Hematopoietic multipotent progenitor cell treated with erythropoietin and hydrocortisone succinate and interleukin-3 and kit ligand, for 6 days (in vitro differentiated cells): ENCODE results near the gene CELF2.

ENCODE experiments used
- DNase-seq: peaks from one replicate; pipeline ENCODE4 v3.0.0-alpha.2; 2015

The CELF2 gene

DNA sequence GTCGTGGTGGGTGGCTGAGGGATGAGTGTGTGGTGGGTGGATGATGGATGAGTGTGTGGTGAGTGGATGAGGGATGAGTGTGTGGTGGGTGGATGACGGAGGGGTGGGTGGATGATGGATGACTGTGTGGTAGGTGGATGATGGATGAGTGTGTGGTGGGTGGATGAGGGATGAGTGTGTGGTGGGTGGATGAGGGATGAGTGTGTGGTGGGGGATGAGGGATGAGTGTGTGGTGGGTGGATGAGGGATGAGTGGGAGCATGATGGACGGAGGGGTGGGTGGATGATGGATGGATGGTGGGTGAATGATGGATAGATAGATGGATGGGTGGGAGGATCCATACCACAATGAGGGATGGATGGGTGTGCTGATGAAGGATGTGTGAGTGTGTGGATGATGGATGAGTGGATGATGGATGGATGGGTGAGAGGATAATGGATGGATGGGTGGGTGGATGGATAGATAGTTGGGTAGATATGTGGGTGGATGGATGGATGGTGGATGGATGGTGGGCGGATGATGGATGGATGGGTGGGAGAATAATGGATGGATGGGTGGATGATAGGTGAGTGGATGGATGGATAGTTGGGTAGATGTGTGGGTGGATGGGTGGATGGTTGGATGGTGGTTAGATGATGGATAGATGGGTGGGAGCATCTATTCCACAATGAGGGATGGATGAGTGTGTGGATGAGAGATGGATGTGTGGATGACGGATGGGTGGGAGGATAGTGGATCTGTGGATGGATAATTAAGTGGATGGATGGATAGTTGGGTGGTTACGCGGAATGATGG, 266.8 kb downstream of the CELF2 start:
- DNase-seq = no peak

DNA sequence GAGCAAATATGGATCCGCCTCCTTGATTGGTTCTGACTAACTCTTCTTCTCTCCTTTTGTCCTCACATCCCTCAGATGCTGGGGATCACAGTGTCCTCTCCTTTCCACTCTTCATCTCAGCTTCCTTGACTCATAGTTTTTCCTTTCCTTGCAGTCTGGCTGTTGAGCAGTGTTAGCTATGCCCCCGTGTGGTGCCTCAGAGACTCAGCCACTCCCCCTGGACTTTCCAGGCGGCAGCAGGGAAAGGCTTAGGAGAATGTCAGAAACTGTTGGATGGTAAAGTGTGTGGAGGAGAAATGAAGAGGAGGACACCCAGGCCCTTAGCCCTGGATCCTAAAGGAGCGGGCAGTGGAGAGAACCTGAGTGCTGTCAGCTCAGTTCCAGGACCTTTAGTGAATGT, 267.5 kb downstream of the CELF2 start:
- DNase-seq = no peak

DNA sequence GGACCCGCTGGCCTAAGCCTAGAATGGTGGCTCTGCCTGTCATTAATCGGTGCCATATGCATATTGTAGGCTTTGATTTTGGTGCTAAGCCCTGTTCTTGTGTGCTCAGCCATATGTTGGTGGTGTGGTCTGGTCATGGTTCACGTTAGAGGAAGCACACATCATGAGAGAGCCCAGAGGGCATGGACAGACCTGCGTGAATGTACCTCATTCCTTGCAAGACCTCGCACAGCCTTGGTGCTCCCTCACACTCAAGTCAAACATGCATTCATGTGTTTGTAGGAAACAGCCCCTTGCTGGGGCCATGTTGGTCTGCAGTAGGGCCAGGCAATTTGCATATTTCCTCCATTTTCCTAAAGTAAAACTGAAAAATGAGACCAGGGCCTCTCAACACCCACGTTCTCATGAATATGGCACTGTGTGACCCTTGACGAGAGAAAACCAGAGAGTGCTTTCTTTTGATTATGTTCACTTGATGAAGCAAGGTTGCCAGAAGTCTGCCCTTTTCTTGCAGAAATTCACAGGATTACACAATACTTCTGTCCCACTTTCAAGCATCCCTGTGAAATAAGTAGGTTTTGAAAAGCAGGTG, 268.7 kb downstream of the CELF2 start:
- no peak for DNase-seq

DNA sequence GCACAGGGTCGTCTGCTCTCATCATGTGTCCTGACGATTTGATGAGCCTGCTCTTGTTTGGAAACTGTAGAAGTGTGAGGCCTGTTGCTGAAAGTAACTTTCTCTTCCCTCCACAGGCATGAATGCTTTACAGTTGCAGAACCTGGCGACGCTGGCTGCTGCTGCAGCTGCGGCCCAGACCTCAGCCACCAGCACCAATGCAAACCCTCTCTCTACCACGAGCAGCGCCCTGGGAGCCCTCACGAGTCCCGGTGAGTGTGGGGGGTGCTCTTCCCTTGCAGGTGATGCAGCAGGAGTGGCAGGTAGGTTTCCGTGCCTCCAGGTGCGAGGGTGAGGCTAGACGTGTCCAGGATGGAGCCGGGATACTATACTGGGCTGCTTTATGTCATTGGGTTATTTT, 270.6 kb downstream of the CELF2 start:
- no peak for DNase-seq

DNA sequence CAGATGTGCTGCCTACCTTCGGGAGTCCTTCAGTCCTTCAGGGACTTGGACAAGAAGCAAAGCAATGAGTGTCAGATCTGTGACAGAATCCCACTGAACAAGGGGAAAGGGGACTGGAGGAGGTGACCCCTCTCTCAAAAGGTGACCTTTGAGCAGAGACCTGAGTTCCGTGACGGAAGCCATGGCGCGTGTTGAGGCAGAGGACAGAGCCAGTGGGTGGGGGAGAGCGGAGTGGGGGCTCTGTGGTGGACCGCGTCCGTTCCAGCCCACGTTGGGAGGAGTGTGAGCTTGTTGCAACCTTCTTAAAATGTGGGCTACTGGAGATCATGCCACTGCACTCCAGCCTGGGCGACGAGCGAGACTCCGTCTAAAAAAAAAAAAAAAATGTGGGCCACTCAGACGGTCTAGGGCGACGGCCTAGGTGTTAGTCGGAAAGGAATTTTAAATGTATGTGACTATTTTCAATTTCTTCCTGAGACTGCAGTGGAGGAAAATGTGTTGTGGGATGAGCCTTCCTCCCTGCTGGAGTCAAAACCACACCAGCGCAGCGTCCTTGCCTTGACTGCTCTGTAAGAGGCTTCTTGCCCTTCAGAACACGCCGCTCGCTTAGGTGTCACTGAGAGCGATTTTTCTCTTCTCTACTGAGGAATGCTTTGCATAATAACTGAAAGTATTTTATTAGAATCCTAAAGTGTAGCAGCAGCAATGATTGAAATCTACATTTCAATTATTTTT, 272.7 kb downstream of the CELF2 start:
- DNase-seq = no peak

DNA sequence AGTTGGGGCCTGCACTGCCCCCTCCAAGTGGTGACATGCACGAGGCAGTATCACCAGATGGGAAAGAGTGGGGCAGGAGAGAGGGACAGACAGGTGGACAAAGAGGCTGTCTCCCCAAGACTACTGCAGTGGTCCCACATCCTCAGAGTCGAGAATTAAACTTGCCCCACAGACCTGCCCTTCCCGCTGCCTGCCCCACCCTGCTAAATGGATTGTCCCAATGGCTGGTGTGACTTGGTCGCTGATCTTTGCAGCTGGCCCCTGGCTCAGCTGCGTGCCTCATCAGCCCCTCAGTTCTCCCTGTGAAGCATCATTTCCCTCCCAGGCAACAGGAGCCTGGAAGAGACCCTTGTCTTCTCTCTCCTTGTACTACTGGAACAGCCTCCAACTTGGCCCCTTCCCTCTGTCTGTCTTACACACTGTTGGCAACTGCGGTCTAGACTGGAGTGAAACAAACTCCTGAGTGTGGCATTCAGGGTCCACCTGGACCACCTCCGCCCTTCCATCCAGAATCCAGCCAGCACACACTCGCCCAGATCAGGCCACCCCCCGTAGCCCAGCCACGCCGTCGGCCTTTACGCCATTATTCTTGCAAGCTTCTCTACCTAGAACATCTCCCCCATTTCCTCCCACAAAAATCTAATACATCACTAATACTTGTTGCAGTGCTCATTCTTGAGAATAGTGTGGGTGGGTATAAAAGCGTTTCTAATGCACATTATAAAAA, 275.1 kb downstream of the CELF2 start:
- DNase-seq = no peak

DNA sequence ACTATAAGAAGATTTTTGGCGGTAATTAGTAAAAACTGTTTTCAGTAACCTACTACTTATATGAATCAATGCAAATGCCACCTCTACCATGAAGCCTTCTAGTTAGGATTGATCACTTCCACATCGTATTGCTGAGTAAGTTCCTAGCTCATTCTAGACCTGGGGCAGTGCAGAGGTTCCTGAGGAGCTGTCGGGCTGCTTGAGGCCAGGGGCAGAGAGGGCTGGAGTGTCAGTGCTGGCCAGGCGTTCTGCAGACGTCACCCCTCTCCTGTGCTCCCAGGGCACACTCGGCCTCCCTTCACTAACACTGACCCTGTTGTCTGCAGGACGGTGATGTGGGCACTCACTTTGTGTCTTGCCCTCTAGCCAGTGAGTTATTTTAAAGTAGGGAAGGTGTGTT, 275.7 kb downstream of the CELF2 start:
- DNase-seq = no peak

DNA sequence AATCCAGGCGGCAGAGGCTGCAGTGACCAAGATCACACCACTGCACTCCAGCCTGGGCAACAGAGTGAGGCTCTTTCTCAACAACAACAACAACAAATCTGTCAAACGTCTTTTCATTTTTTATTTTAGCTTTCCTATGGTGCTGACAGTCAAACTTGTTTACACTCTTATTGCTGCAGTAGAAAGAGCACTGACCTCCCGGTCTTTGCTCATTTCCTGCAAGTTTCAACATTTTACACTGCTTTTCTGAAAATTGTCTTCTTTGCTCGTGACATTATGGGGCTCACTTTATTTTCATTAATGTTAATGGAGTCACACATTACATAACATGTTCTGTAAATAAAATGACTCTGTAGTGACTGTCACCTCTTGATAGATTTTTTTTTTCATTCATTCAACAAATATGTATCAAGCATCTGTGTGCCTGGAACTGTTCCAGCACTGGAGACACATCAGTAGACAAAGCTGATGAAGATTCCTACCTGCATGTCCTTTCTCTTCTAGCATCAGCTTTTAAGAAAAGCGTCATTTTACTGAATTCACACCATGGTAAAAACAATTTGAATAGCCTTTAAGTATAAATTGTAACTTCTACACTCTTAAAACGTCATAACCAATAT, 277.3 kb downstream of the CELF2 start:
- DNase-seq = no peak

DNA sequence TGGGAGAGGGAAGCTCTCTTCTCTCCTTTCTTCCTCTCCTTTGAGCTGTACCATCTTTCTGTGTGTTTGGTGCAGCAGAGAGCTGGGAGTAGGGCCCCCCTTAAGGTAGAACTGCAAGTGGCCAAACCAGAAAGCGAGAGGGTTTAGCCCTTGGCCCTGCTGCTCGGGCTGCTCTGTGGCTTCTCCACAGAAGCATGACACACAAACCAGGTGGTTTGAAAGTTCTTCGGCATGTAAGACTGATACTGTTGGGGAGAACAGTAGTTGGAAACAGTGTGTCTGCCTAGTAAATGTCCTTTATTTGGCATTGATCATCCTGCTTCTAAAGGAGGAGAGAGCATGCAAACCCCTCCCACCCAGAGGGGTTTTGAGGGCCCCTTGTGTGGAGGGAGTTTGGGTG, 277.8 kb downstream of the CELF2 start:
- DNase-seq = no peak

DNA sequence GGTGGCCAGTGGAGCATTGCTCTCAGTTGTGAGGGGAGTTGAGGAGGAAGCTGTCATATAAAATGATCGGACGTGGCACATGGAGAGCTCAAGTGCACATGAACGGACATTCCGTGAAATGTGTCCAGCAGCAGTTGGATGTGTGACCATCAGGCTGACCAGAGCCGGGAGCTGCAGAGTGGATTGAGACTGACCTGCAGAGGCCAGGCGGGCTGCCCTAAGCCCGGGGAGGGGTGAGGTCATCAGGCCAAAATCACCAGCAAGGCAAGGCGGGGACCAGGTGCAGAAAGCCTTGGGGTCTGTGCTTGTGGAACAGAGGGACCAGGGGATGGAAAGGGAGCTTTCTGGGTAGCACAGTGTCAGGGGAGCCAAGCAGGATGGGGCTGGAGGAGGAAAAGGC, 279.5 kb downstream of the CELF2 start:
- no peak for DNase-seq

DNA sequence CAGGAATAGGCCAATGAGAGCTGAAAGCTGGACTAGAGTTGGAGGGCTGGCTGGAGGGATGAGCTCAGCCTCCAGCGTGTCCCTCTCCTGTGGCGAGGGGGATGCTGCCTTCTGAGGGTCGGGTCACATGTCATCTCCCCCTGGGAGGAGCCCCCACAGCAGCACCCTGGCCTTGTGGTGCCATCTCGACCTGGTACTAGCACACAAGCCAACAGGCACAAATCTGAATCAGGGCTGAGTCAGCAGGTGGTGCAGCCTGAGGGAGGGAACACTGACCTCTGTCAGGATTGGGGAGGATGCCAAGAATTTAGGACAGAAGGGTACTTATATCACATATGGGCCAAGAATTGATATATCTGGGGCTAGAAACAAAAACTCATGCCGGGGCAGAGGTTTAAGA, 280.4 kb downstream of the CELF2 start:
- DNase-seq = no peak

DNA sequence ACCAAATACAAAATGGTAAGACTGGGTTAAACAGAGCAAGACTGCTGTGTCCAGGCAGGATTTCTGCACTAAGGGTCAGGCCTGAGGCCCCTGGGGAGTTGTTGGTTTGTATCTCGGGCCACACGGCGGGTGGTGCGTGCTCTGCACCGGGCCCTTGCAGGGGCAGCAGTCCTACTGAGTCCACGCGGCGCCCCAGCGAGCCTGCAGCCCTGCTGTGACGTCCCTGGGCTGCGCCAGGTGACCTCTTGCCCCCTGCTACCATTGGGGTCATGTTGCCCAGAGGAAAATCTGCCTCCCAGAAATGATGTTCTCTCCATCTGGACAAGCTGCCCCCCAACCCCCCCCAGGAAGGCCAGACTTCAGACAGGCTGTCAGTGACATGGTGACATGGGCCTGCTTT, 281.5 kb downstream of the CELF2 start:
- DNase-seq = no peak

DNA sequence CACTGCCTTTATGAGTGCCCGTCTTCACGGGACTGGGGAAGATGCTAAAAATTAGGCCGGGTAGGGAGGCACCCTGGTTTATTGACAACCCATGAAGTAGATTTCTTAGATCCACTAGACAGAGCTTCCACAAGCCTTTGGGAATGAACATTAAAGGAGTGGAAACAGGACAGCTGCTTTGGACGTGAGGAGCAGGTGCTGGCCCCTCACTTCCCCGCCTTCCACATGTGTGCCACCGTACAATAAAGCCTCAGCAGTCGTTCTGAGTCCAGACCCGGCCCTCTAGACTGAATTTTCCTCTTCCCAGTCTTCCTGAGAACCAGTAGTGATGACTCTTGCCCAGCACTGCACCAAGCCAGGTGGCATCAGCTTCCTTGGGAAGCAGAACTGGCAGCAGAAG, 282.4 kb downstream of the CELF2 start:
- DNase-seq = no peak

DNA sequence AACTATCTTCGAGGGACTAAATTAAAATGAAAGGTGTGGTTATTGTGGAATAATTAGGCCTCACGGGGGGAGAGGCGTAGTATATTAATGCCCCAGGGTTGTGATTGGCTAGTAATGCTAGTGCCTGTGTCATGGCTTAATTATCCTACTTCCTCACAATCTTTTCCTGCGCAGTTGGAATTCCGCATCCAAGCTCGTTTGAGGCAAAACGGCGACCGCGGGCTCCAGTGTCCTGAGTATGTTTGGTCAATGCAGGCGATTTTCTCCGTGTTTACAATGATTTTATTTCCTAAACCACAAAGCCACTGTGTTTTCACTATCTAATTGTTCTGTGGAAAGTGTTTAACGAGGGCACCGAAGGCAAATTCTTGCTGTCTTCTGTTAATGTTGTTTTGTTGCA, 282.9 kb downstream of the CELF2 start:
- DNase-seq = no peak

DNA sequence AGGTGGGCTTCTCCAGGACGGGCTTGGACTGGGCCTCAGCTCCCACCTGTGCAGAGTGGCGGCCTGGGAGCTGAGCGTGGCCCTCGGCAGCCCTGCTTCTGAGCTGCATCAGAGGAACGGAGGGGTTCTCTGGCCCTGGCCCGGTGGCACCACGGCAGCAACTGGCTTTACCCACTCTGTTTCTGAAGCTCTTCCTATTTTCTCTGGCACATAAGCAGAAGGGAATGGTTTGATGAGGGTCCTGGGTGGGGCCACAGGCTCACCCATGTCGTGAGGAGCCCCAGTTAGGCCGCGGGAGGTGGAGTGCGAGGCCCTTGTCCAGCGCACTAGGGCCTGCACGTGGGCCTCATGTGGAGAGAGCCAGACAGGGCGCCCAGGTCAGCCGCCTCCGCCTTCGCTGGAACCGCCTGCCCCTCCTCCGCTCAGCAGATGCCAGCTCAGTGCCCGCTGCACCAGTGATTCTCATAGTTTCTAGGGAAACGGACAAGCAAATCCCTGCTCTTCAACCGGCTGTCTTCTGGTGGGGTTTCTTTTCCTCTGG, 284.0 kb downstream of the CELF2 start:
- DNase-seq = no peak

DNA sequence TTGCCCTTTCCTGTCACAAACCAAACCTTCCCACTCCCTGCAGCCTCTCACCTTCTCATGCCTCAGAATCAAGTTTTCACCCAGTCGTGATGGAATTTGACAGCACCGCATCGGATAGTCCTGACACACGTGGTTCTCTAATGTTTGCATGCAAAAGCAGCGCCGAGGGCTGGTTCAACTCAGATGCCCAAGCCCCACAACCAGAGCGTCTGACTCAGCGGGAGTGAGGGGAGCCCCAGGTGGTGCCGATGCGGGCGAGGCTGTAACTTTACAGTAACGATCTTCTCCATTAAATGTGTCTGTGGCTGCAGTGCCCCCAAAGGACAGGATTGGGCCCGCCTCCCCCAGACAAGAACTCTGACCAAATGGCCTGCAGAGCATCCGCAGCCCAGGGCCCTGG, 284.5 kb downstream of the CELF2 start:
- no peak for DNase-seq

DNA sequence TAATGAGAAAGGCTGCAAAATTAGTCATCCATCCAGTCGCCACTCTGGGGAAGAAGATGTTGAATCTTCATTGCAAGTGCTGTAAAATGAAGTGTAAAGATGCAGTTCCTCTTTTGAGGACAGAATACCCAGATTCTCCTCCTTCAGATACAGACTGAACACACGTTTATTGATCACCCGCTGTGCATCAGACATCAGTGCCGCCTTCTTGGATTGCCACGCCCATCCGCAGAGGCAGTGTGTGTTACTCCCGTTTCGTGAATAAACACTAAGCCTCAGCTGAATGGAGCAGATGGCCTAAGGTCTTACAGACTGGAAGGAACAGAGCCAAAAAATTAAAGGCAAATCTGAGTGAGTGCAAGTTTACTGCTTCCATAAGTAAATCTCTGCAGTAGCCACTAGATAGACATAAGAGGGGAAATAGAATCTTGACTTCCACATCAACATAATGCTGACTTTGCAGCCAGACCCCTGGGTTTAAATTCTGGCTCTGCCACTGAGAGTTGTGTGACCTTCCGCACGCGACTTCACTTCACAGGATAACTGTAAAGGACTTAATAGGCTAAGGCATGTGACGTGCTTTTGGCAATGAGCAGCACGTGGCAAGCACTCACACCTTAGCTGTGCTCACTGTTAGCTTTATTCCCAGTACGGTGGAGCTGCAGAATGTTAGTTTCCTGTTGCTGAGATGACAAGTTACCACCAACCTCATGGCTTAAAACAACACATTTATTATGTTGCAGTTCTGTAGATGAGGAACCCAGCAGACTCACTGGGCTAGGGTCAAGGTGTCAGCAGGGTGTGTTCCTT, 285.9 kb downstream of the CELF2 start:
- no peak for DNase-seq

DNA sequence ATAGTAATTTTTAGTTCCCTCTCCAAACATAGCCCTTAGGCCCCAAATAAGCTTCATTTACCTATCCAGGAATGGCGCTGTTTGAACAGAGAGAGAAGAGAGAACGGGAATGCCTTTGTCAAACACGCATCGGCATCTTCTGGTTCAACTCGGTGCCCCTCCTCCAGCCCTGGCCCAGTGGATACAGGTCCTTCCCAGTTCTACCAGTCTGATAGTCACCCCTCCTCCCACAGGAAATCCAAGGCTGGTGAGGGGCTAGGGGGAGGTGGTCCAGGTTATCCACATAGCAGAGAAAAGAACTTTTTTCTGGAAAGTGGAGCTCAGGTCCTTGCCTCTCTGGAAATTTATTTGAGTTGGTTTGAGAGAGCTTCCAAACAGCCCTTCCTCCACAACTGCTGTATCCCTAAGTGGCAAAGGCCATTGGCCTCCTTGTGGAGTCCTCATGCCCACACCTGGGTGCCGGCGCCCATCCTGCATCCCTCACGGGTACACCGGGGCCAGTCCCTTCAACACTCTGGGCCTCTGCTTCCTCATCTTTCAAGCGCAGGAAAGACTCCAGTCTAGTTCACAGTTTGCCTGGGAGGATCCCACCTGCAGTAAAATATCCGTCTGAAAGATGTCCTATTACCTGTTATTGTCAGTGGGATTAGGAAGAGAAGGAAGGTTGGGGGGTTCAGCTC, 287.4 kb downstream of the CELF2 start:
- no peak for DNase-seq

DNA sequence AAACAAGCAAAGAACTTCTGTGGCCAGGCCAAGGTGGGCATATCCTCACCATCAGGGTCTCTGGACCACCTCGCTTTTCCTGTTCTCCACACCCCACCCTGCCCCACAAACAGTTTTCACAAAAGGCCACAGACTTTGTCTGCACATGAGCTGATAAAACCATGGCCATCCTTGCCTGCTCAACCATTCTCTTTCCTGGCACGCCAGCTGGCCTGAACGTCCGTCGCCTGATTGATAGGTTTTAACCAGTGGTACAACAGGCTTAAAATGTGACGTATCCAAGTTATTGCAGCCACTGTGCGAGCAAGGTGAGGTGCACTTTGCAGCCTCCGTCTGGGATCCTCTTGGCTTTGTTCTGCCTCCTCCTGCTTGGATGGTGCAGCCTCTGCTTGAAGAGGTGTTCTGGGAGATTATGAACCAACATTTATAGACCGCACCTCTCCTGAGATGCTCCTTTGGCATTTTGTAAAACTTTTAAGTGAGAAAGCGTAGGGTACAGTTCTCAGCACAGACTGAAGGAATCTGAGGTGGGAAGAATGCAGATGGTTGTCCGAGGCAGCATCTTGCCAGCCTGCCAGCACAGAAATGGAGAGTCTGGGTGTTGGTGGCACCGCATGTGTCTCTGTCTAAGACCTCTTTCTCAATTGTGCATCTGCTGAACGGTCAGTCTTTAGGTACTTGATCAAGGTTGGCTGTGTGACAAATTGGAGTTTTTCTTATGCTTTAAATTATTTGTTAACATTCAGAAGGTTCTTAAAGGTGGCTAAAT, 288.3 kb downstream of the CELF2 start:
- no peak for DNase-seq

DNA sequence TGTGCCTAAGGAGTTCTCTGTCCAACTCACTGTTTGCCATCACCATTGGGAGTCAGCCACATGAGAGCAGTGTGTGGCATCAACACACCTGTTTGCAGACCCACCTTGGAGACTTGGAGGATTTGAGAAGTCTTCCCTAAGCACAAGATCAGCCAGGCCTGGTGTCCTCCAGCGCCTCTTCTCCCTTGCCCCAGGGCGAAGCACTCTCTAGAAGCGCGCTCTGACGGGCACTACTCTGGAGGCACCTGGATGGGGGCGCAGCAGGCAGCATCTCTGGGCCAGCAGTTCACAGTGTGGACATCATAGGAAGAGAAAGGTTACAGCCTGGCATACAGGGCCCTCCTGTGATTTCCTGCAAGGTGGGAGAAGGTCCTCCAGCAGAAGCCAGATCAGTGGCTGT, 289.3 kb downstream of the CELF2 start:
- no peak for DNase-seq

DNA sequence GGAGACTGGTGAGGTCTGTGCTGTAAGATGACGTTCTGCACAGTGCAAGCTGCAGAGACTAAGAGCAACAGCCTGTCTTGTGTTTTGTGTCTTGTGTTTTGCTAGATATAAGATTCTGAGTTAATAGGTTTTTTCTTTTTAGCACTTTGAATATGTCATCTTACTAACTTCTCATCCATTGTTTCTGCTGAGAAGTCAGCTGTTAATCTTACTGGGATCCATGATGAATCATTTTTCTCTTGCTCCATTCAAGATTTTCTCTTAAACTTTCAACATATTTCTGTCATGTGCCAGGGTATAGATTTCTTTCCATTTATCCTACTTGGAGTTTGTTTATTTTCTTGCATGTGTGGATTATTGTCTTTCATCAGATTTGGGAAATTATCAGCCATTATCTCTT, 290.3 kb downstream of the CELF2 start:
- DNase-seq = no peak
